Measurements from ENCODE around the gene TIMP4. TPM values are rescaled to one million over a fixed set of nuclear protein-coding genes. Genes with fewer than 3 reads are reported as not detected.

The TIMP4 gene
- total RNA-seq: 0.48 and 1.9 TPM in 2 replicates

DNA sequence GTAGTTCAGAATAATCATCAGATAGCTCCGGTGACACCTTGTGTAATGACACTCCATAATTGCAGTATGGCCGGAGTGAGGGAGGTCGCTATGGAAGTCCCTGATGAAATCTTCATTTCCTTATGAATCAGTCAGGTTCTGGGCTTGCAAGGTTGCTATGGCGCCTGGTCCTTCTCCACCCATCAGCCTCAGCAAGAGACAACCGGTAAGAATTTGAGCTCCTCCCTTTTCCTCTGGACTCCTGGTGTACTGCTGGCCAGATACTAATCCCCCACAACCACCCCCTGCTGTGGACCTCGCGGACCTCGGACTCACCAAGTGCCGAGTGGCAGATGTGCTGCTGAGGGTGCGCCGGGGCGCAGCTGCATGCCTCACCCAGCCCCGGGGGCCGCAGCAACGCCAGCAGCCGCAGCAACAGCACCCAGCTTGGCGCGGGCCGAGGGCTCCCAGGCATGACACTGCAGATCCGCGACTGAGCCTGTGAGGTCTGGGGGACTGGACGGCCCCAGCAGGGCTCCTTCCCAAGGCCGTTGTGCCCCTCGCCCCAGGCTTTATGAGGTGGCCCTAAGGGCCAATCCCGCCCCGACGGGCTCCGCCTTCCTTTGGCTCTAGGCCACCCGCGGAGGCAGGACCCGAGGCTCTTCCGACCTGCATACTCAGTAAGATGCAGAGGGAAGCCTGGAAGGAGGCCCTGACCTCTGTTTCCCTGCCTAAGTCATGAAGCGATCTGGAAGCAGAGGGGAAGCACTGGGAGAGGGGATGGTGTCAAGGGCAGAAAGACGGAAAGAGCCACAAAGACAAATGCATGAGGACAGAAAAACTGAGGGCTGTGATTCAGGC, at the start of gene TIMP4:
Gene TIMP4, minus strand, starts transcription at position 526 of the 840 bp plus-strand sequence. Its CDS starts 72 bp downstream, at position 454.

Other genes starting within 250 kb of the TIMP4 start
- gene SYN2, start 154.5 kb downstream of the TIMP4 start, total RNA-seq: under 0.01 TPM in 1 of 2 replicates, not detected in the other
- gene PPARG, start 130.2 kb upstream of the TIMP4 start, total RNA-seq: 9.6 and 17.7 TPM in 2 replicates

Data from tracheal epithelial cell (primary cell).